Activated naive CD8-positive, alpha-beta T cell treated with anti-CD3 and anti-CD28 coated beads for 36 hours (primary cell): Measurements from ENCODE around the gene PCBP2. TPM values are rescaled to one million over a fixed set of nuclear protein-coding genes. Genes with fewer than 3 reads are reported as not detected.

Source experiments
- DNase-seq: peaks from one replicate; pipeline ENCODE4 v3.0.0; 2021
- H3K27ac Mint-ChIP-seq: one replicate; pipeline ENCODE4 v1.8.0; 2022; ENCODE audit warnings: mild to moderate bottlenecking, moderate library complexity, mixed read lengths
- H3K27me3 Mint-ChIP-seq: one replicate; pipeline ENCODE4 v1.8.0; 2022; ENCODE audit warnings: mild to moderate bottlenecking, mixed read lengths
- H3K36me3 Mint-ChIP-seq: one replicate; pipeline ENCODE4 v1.8.0; 2021; ENCODE audit warnings: mild to moderate bottlenecking, mixed read lengths
- H3K4me1 Mint-ChIP-seq: one replicate; pipeline ENCODE4 v1.8.0; 2021; ENCODE audit warnings: mixed read lengths
- H3K4me3 Mint-ChIP-seq: one replicate; pipeline ENCODE4 v1.8.0; 2022; ENCODE audit warnings: mild to moderate bottlenecking, moderate library complexity, mixed read lengths
- H3K9me3 Mint-ChIP-seq: one replicate; pipeline ENCODE4 v1.8.0; 2022; ENCODE audit warnings: mixed read lengths
- total RNA-seq, 2 experiments: library from RNA; stranded (reverse); gene quantifications; one replicate each; pipeline ENCODE4 v1.2.3, GENCODE V29; 2021

Gene PCBP2
- total RNA-seq, 2 experiments from 2014 or later, result 1,052 to 1,089 TPM

DNA sequence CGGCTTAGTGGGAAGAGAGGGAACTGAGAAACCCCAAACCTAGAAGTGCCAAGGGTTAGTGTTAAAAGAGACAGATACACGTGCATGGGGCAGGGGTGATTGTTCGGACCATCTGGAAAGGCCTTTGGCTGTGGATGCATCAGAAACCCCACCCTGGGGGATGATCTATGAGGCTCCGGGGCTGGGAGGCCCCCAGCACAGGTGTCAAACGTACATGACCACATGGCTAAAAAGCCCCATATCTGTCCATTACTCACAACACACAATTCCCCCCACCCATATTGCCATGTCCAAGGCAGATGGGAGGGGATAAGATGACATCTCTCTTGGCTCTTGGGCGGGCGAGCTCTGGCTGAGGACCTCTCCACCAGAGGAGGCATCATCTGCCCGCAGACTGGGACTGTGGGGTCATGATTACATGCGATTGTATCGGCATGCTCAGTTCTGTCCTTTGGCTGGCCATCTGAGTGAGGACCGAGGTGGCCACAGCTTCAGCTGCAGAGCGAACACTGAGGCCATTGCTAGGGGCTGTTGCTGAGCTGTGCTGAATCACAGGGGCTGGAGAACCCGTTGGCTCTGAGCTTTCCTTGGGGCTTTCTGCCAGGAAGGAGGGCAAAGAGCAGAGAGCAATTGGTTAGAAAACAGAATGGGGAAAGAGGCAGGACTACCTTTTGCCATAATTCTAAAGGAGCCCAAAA is 65.0 kb downstream of the PCBP2 start:
- no peaks in the 10 kb centered on the region for H3K9me3 Mint-ChIP-seq
- peaks cover 4% of the 10 kb centered on the region for H3K36me3 Mint-ChIP-seq
- DNase-seq, result no peak
- no peak overlapping the region for H3K4me3 Mint-ChIP-seq
- no peaks in the 10 kb centered on the region for H3K27me3 Mint-ChIP-seq
- no peaks in the 10 kb centered on the region for H3K4me1 Mint-ChIP-seq
- no peak overlapping the region for H3K27ac Mint-ChIP-seq

DNA sequence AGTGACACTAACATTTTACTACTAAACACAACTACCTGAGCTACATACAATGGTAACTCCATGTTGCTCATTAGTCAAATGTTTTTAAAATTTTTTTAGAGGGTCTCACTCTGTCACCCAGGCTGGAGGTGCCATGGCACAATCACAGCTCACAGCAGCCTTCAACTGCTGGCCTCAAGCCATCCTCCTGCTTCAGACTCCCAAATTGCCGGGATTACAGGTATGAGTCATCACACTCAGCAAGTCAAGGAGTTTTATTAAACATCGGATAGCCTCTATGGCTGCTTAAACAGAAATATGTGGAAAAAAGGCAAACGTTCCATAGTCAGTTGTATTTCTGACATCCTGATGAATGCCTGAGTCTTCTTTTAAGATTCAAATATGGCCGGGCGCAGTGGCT is 66.5 kb downstream of the PCBP2 start:
- Mint-ChIP-seq H3K4me1 (no peaks in the 10 kb centered on the region), H3K27ac (no peak overlapping the region), H3K9me3 (no peaks in the 10 kb centered on the region), H3K36me3 (peaks cover 6% of the 10 kb centered on the region), H3K27me3 (no peaks in the 10 kb centered on the region), H3K4me3 (no peak overlapping the region)
- DNase-seq, result no peak

GRCh38 chr12:53523131-53523530 is 71.2 kb downstream of the PCBP2 start:
- Mint-ChIP-seq H3K9me3 (no peaks in the 10 kb centered on the region), H3K36me3 (peaks cover 4% of the 10 kb centered on the region), H3K27ac (no peak overlapping the region), H3K4me1 (no peaks in the 10 kb centered on the region), H3K4me3 (no peak overlapping the region), H3K27me3 (no peaks in the 10 kb centered on the region)
- no peak for DNase-seq

- Mint-ChIP-seq H3K9me3 (no peaks in the 10 kb centered on the region), H3K27ac (no peak overlapping the region), H3K4me1 (no peaks in the 10 kb centered on the region), H3K4me3 (no peak overlapping the region), H3K27me3 (no peaks in the 10 kb centered on the region), H3K36me3 (peaks cover 6% of the 10 kb centered on the region)
- DNase-seq, result no peak
These were observed 72.6 kb downstream of the PCBP2 start for GRCh38 chr12:53524476-53524875.

- DNase-seq, result no peak
- Mint-ChIP-seq H3K27ac (no peak overlapping the region), H3K36me3 (peaks cover 14% of the 10 kb centered on the region), H3K9me3 (no peaks in the 10 kb centered on the region), H3K4me3 (no peak overlapping the region), H3K4me1 (no peaks in the 10 kb centered on the region), H3K27me3 (no peaks in the 10 kb centered on the region)
These were observed 78.2 kb downstream of the PCBP2 start for GRCh38 chr12:53530061-53530460.

Other genes with a start within 250 kb of the PCBP2 start
- 100 to 1,000 TPM; 102 to 105 TPM for gene ITGB7, start 244.9 kb upstream of the PCBP2 start, total RNA-seq
- 10 to 100 TPM; 22.7 to 26.0 TPM for gene RARG, start 219.9 kb upstream of the PCBP2 start, total RNA-seq
- gene ESPL1, start 183.8 kb upstream of the PCBP2 start, total RNA-seq, result 10 to 100 TPM; 66.3 to 67.7 TPM
- 100 to 1,000 TPM; 309 to 321 TPM for gene PFDN5, start 156.6 kb upstream of the PCBP2 start, total RNA-seq
- gene MYG1, start 152.4 kb upstream of the PCBP2 start, total RNA-seq, result 10 to 100 TPM; 73.4 to 79.7 TPM
- 10 to 100 TPM; 79.9 to 86.4 TPM for gene AAAS, start 130.5 kb upstream of the PCBP2 start, total RNA-seq
- not detected for gene SP7, start 115.7 kb upstream of the PCBP2 start, total RNA-seq
- gene SP1, start 71.9 kb upstream of the PCBP2 start, total RNA-seq, result 10 to 100 TPM; 65.8 to 68.1 TPM
- not detected for gene AMHR2, start 28.2 kb upstream of the PCBP2 start, total RNA-seq
- 100 to 1,000 TPM; 221 to 247 TPM for gene PRR13, start 10.4 kb upstream of the PCBP2 start, total RNA-seq
- gene MAP3K12, start 47.4 kb downstream of the PCBP2 start, total RNA-seq, result 1 to 10 TPM; 8.4 to 8.7 TPM
- gene TARBP2, start 49.2 kb downstream of the PCBP2 start, total RNA-seq, result 10 to 100 TPM; 41.0 to 47.3 TPM
- gene NPFF, start 55.4 kb downstream of the PCBP2 start, total RNA-seq, result not detected
- gene ATF7, start 174.3 kb downstream of the PCBP2 start, total RNA-seq, result 10 to 100 TPM; 22.8 to 23.6 TPM
- 100 to 1,000 TPM; 274 to 286 TPM for gene ATP5MC2, start 224.0 kb downstream of the PCBP2 start, total RNA-seq